ENCODE results near the gene TRAF1.

DNA sequence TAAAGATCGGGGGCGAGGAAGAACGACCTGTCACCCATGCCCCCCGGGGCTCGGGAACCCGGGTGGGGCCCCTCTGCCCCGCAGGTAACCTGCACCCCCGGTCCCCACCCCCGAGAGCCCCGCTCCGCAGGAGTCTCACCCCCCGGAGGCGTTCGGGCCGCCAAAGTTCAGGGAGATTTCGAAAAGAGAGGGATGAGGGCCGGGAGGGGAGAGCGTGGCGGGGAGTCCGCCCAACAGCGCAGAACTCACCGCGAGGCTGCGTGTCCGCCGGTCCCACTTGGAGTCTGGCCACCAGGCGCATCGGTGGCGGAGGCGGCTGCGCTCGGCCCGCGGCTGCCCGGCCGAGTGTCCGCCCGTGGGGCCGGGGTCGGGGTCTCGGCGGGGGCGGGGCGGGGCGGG lies 49.8 kb downstream of the TRAF1 start, which contains the start of gene PHF19:
- no peak for TF ChIP-seq EZH2 (IDR thresholded peaks at IDR 0.05)
- TF ChIP-seq POLR2AphosphoS5 (IDR thresholded peaks at IDR 0.05; ENCODE audit: borderline replicate concordance, low read depth, low read length), result no peak
